WTC11 (cell line): ENCODE results near the gene NAXE. TPM values are rescaled to one million over a fixed set of nuclear protein-coding genes. Genes with fewer than 3 reads are reported as not detected.

Experiments
- ATAC-seq: fragments of 200-7000 bp; cut with Tn5 transposase; 2 replicates; pipeline ENCODE4 v1.10.0; 2021; ENCODE audit warnings: mild to moderate bottlenecking, moderate library complexity
- CTCF ChIA-PET: fragments of 300-600 bp; sonication (Branson Sonifier 250); formaldehyde crosslinking; loops from one replicate; lab custom pipeline; 2021; ENCODE audit warnings: antibody characterized with exemption; lab: Charles Lee
- POLR2A ChIA-PET: fragments of 350-600 bp; sonication (Branson Sonifier 250); formaldehyde crosslinking; loops from one replicate; lab custom pipeline; 2021; ENCODE audit warnings: antibody characterized with exemption; lab: Charles Lee
- DNase-seq: peaks from one replicate; pipeline ENCODE4 v3.0.0; 2021; ENCODE audit warnings: low spot score
- H3K27ac Mint-ChIP-seq: 2 replicates; pipeline ENCODE4 v1.8.0; 2021; ENCODE audit warnings: mixed read lengths
- H3K27me3 Mint-ChIP-seq: 2 replicates; pipeline ENCODE4 v1.8.0; 2021; ENCODE audit warnings: low read depth, mild to moderate bottlenecking, moderate library complexity, mixed read lengths
- H3K36me3 Mint-ChIP-seq: 2 replicates; pipeline ENCODE4 v1.8.0; 2021; ENCODE audit warnings: mixed read lengths
- H3K4me1 Mint-ChIP-seq: 2 replicates; pipeline ENCODE4 v1.8.0; 2022; ENCODE audit warnings: mixed read lengths
- H3K4me3 Mint-ChIP-seq: 2 replicates; pipeline ENCODE4 v1.8.0; 2021; ENCODE audit warnings: mild to moderate bottlenecking, moderate library complexity, mixed read lengths
- H3K9me3 Mint-ChIP-seq: 2 replicates; pipeline ENCODE4 v1.8.0; 2021; ENCODE audit warnings: mixed read lengths
- AFF4 ChIP-seq: sonication (generic); formaldehyde crosslinking; IDR thresholded peaks from 2 replicates; pipeline ENCODE4 v1.8.1; 2023; ENCODE audit warnings: mild to moderate bottlenecking, missing genetic modification reagents, borderline replicate concordance
- ARID4B ChIP-seq: sonication (generic); formaldehyde crosslinking; IDR thresholded peaks from 2 replicates; pipeline ENCODE4 v1.8.0; 2023; ENCODE audit warnings: missing genetic modification reagents, mild to moderate bottlenecking, borderline replicate concordance
- ELF4 ChIP-seq: sonication (generic); formaldehyde crosslinking; IDR thresholded peaks from 2 replicates; pipeline ENCODE4 v1.8.1; 2022; ENCODE audit warnings: low read depth, mild to moderate bottlenecking, moderate library complexity, missing genetic modification reagents
- EMX1 ChIP-seq: fragments of 250-450 bp; sonication (Bioruptor Pico); IDR thresholded peaks from 2 replicates; pipeline ENCODE4 v1.8.0; 2021; ENCODE audit warnings: mild to moderate bottlenecking
- FOXK1 ChIP-seq: sonication (generic); formaldehyde crosslinking; IDR thresholded peaks from 2 replicates; pipeline ENCODE4 v1.8.0; 2022; ENCODE audit warnings: mild to moderate bottlenecking, moderate library complexity, missing genetic modification reagents
- JAZF1 ChIP-seq: fragments of 250-450 bp; sonication (Bioruptor Pico); IDR thresholded peaks from 2 replicates; pipeline ENCODE4 v1.9.0; 2021; ENCODE audit warnings: moderate library complexity, mild to moderate bottlenecking, inconsistent platforms
- TCF7 ChIP-seq: sonication (generic); formaldehyde crosslinking; IDR thresholded peaks from 2 replicates; pipeline ENCODE4 v1.8.0; 2022; ENCODE audit warnings: mild to moderate bottlenecking, low read depth, missing genetic modification reagents, moderate library complexity
- TEAD4 ChIP-seq: sonication (generic); formaldehyde crosslinking; IDR thresholded peaks from 2 replicates; pipeline ENCODE4 v1.8.0; 2022; ENCODE audit warnings: mild to moderate bottlenecking, missing genetic modification reagents
- USF2 ChIP-seq: sonication (generic); formaldehyde crosslinking; IDR thresholded peaks from 2 replicates; pipeline ENCODE4 v1.8.1; 2023; ENCODE audit warnings: mild to moderate bottlenecking, missing genetic modification reagents, moderate library complexity
- ZNF423 ChIP-seq: fragments of 250-450 bp; sonication (Bioruptor Pico); IDR thresholded peaks from 2 replicates; pipeline ENCODE4 v2.1.2; 2022; ENCODE audit warnings: mild to moderate bottlenecking, moderate library complexity
- ZNF671 ChIP-seq: fragments of 250-450 bp; sonication (Bioruptor Pico); IDR thresholded peaks from 2 replicates; pipeline ENCODE4 v1.8.0; 2021; ENCODE audit warnings: mild to moderate bottlenecking
- total RNA-seq: library from RNA; stranded (reverse); gene quantifications from 3 replicates; pipeline ENCODE4 v1.2.3, GENCODE V29; 2021
- TF ChIP-seq, protein P1 (sequence below): sonication (generic); formaldehyde crosslinking; IDR thresholded peaks from 2 replicates; pipeline ENCODE4 v1.8.0; 2022; ENCODE audit warnings: mild to moderate bottlenecking, missing genetic modification reagents
- TF ChIP-seq, protein P2 (sequence below): sonication (generic); formaldehyde crosslinking; IDR thresholded peaks from 2 replicates; pipeline ENCODE4 v1.8.0; 2022; ENCODE audit warnings: mild to moderate bottlenecking, missing genetic modification reagents
- TF ChIP-seq, protein P3 (sequence below): sonication (generic); formaldehyde crosslinking; IDR thresholded peaks from 2 replicates; pipeline ENCODE4 v1.8.1; 2023; ENCODE audit warnings: mild to moderate bottlenecking, moderate library complexity, missing genetic modification reagents

NAXE gene
- total RNA-seq, 1 experiment from 2014 or later, result 81.6 TPM

DNA sequence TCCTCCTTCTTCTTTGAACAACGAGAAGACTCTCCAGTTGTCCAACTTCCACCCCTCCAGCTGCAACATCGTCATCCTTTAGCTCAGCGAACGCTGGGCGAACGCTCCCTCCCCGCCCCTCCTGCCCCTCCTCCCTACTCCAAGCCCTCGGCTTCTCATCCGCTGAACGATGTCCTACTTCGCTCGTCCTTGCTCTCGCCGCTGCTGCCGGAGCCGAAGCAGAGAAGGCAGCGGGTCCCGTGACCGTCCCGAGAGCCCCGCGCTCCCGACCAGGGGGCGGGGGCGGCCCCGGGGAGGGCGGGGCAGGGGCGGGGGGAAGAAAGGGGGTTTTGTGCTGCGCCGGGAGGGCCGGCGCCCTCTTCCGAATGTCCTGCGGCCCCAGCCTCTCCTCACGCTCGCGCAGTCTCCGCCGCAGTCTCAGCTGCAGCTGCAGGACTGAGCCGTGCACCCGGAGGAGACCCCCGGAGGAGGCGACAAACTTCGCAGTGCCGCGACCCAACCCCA lies 50.2 kb downstream of the NAXE start, which contains the start of gene BCAN:
TSS of gene BCAN (plus strand) at position 357 of the 504 bp plus-strand sequence. CDS start 3,938 bp downstream, outside the sequence.
- DNase-seq, result peak; percentile 73
- Mint-ChIP-seq H3K4me1 (peaks cover 29% of the 10 kb centered on the region), H3K27ac (no peak within 1 kb of the TSS), H3K4me3 (peak within 1 kb of the TSS; percentile 70), H3K9me3 (no peaks in the 10 kb centered on the region), H3K36me3 (no peaks in the 10 kb centered on the region), H3K27me3 (peaks cover 92% of the 10 kb centered on the region)
- peak; percentile 70 for ATAC-seq
- CTCF ChIA-PET, result interaction anchor here (0.6 to 12.1 kb wide), 17 partner anchors 11 to 256 kb away, joined by 3 to 180 read pairs (median 6); partner anchors contain the start of genes CRABP2, HAPLN2 and NES
- TF ChIP-seq FOXK1 (no peak), EMX1 (no peak), USF2 (CRISPR knock-in tag) (peak; percentile 69)
- TF ChIP-seq, protein P1, sequence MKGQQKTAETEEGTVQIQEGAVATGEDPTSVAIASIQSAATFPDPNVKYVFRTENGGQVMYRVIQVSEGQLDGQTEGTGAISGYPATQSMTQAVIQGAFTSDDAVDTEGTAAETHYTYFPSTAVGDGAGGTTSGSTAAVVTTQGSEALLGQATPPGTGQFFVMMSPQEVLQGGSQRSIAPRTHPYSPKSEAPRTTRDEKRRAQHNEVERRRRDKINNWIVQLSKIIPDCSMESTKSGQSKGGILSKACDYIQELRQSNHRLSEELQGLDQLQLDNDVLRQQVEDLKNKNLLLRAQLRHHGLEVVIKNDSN (CRISPR knock-in tag), result peak; percentile 38; the same call in 1 of the 2 replicates
- POLR2A ChIA-PET, result interaction anchor here (0.7 to 2.7 kb wide), 4 partner anchors 18 to 50 kb away, joined by 3 to 7 read pairs (median 4); no protein-coding TSS in a partner anchor

DNA sequence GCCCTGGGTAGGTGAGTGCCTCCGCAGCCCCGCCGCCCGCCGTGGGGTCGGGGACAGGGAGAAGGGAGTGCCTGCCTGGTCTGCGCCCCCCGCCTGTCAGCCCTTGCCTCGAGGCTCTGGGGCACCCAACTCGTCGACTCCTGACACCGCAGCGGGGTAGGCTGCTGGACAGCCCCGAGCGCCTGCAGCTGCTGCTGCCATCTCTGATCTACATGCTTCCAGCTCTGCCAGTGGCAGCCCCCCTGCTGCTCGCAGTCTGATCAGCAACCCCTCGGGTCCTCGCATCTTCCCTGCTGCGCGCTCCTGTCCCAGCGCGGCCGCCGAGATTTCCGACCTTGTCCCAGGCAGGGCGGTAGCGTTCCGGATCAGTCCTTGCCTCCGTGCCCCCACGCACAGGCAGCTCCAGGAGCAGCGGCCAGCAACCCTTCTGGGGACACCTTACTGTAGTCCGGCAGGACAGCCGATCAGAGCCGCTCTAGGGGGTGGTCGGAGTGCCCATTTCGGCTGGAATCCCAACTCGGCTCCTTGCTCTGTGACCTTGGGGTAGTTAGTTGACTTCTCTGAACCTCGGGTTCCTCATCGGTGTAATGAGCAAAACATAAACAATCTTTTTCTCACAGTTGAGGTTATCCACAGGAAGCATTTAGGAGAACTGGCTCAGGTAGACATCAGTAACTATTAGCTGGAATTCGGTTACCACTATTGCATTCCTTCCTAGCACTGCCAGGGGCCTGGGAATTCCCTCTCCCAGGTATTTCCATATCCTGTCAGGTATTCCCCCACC lies 50.9 kb downstream of the NAXE start:
- ChIA-PET CTCF (interaction anchor here (0.6 to 12.1 kb wide), 19 partner anchors 12 to 268 kb away, joined by 3 to 180 read pairs (median 7); partner anchors contain the start of genes CRABP2, HAPLN2 and NES), POLR2A (interaction anchor here (0.7 to 2.7 kb wide), 5 partner anchors 17 to 50 kb away, joined by 3 to 8 read pairs (median 4); no protein-coding TSS in a partner anchor)
- Mint-ChIP-seq H3K9me3 (no peaks in the 10 kb centered on the region), H3K4me1 (peaks cover 29% of the 10 kb centered on the region), H3K27ac (no peak overlapping the region), H3K36me3 (no peaks in the 10 kb centered on the region), H3K27me3 (peaks cover 98% of the 10 kb centered on the region), H3K4me3 (peak overlapping the region; percentile 70)
- TF ChIP-seq ZNF423 (peak; percentile 70), FOXK1 (no peak), ARID4B (CRISPR knock-in tag) (0 out of 2 replicates have a peak, but pooled peaks have one; percentile 37)
- TF ChIP-seq, protein P2, sequence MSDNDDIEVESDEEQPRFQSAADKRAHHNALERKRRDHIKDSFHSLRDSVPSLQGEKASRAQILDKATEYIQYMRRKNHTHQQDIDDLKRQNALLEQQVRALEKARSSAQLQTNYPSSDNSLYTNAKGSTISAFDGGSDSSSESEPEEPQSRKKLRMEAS (CRISPR knock-in tag), result peak; percentile 49; the same call in 1 of the 2 replicates
- peak; percentile 33 for ATAC-seq
- DNase-seq, result no peak

DNA sequence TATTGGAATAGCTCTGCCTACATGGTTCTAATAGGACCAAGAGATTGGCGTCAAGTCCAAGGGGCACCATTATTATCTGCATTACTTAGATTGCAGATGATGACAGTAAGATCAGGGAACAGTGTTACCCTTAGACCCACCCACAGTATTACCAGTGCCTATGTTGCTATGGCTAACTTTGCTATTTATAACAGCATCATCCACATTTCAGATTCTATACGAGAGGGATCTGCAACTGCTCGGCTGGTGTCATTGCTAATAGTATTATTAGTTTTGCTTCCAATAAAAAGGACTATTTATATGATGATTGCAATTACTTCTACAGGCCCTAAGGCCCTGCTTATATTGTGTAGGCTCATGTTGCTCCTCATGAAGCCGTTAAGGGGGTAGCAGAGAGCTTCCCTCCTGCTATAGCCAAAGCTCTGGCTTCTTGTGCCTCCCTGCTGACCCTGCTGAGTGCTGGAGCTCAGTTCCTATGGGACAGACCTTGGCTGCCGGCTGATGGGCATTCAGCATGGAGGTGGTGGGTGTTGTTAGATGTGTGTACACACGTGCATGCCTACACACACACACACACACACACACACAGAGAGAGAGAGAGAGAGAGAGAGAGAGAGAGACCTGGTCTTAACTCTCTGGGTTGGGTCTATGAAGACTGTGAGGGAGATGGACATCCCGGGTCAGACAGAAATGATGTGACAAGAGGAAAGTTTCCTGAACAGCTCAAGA lies 51.6 kb downstream of the NAXE start:
- CTCF ChIA-PET, result interaction anchor here (1.2 to 12.1 kb wide), 16 partner anchors 12 to 267 kb away, joined by 3 to 180 read pairs (median 8); partner anchors contain the start of genes HAPLN2 and NES
- peaks cover 100% of the 10 kb centered on the region for H3K27me3 Mint-ChIP-seq
- no peaks in the 10 kb centered on the region for H3K36me3 Mint-ChIP-seq
- H3K4me3 Mint-ChIP-seq, result peak overlapping the region; percentile 70
- no peaks in the 10 kb centered on the region for H3K9me3 Mint-ChIP-seq
- H3K4me1 Mint-ChIP-seq, result peaks cover 29% of the 10 kb centered on the region
- DNase-seq (no peak), ATAC-seq (no peak)
- no peak overlapping the region for H3K27ac Mint-ChIP-seq
- POLR2A ChIA-PET, result interaction anchor here (1.2 to 2.7 kb wide), 3 partner anchors 13 to 30 kb away, joined by 3 to 8 read pairs (median 7); no protein-coding TSS in a partner anchor
- no peak for TF ChIP-seq JAZF1 (CRISPR knock-in tag)
- TF ChIP-seq ZNF671 (CRISPR knock-in tag), result no peak
- no peak for TF ChIP-seq ELF4
- TF ChIP-seq, protein P3, sequence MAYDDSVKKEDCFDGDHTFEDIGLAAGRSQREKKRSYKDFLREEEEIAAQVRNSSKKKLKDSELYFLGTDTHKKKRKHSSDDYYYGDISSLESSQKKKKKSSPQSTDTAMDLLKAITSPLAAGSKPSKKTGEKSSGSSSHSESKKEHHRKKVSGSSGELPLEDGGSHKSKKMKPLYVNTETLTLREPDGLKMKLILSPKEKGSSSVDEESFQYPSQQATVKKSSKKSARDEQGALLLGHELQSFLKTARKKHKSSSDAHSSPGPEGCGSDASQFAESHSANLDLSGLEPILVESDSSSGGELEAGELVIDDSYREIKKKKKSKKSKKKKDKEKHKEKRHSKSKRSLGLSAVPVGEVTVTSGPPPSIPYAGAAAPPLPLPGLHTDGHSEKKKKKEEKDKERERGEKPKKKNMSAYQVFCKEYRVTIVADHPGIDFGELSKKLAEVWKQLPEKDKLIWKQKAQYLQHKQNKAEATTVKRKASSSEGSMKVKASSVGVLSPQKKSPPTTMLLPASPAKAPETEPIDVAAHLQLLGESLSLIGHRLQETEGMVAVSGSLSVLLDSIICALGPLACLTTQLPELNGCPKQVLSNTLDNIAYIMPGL (CRISPR knock-in tag), result no peak
- no peak for TF ChIP-seq TCF7 (CRISPR knock-in tag)
- TF ChIP-seq AFF4, result no peak
- TF ChIP-seq TEAD4 (CRISPR knock-in tag), result no peak
